ENCODE measurements around the gene TSPAN31.

DNA sequence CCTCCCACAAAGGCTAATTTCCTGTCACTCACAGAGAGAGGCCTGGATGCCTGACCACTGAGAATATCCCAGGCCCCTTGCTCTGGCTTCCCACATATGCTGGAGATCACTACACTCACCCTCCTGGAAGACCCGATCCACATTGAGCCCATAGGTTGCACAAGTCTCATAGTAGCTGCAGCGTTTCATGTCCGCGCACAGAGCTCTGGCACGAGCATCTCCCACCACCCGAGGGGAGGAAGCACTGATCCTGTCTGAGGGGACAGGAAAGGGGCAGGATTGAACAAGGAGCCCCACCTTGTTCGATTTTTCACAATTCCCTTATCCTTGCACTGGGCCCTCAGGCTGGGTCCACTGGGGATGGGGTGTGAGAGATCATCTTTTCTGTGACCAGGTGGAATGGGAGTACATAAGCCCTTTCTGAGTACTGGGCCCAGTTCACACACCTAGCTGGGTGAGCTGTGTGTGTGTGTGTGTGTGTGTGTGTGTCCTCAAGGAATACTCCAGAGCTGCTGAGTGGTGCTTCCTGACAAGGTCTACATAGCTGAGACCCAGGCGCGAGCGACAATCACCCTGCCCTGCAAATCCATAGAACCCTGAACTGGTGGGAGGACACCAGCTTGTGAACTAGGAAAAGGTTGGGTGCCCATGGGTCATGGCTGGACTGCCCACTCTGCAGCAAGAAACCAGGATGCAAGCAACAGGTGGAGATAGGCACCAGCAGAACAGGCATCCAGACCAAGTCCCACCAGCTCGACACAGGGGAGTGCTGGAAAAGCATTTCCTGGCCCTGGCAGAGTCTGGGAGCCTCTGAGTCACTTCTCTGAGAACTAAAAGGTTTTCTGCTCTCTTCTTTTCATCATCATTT is 11.9 kb upstream of the TSPAN31 start:
- TF ChIP-seq, protein P1, sequence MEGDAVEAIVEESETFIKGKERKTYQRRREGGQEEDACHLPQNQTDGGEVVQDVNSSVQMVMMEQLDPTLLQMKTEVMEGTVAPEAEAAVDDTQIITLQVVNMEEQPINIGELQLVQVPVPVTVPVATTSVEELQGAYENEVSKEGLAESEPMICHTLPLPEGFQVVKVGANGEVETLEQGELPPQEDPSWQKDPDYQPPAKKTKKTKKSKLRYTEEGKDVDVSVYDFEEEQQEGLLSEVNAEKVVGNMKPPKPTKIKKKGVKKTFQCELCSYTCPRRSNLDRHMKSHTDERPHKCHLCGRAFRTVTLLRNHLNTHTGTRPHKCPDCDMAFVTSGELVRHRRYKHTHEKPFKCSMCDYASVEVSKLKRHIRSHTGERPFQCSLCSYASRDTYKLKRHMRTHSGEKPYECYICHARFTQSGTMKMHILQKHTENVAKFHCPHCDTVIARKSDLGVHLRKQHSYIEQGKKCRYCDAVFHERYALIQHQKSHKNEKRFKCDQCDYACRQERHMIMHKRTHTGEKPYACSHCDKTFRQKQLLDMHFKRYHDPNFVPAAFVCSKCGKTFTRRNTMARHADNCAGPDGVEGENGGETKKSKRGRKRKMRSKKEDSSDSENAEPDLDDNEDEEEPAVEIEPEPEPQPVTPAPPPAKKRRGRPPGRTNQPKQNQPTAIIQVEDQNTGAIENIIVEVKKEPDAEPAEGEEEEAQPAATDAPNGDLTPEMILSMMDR (IDR thresholded peaks at IDR 0.05) = no peak
- no peak for TF ChIP-seq POLR2A (IDR thresholded peaks at IDR 0.05)
